Endothelial cell of umbilical vein (primary cell): ENCODE results near the gene BZW2.

Source experiments
- JUN ChIP-seq: IDR thresholded peaks from 2 replicates; pipeline ENCODE4 v1.6.1; 2011; ENCODE audit warnings: borderline replicate concordance, low read depth; ENCODE audit not compliant: insufficient read length, insufficient read depth
- POLR2A ChIP-seq: IDR thresholded peaks from 2 replicates; pipeline ENCODE4 v1.6.1; 2012; ENCODE audit warnings: low read depth, mild to moderate bottlenecking, control low read depth, low read length
- POLR2AphosphoS5 ChIP-seq: IDR thresholded peaks from 2 replicates; pipeline ENCODE4 v1.6.1; 2012; ENCODE audit warnings: low read depth, mild to moderate bottlenecking, control low read depth, low read length, moderate library complexity; ENCODE audit not compliant: insufficient read depth
- TF ChIP-seq, protein P1 (sequence below), 2 donors: IDR thresholded peaks; 1 replicate in 1 of 2; 2 replicates in 1 of 2; pipeline ENCODE4 v1.5.1; 2011; ENCODE audit warnings: low read length in 2 of 2, mild to moderate bottlenecking in 2 of 2, moderate library complexity in 2 of 2, control low read depth in 1 of 2, inconsistent platforms in 1 of 2, low read depth in 1 of 2; ENCODE audit not compliant: insufficient read depth in 1 of 2; ENCODE audit errors: extremely low read depth in 1 of 2
- TF ChIP-seq, protein P2 (sequence below): IDR thresholded peaks from 2 replicates; pipeline ENCODE4 v1.6.1; 2011; ENCODE audit not compliant: insufficient read depth, insufficient read length

DNA sequence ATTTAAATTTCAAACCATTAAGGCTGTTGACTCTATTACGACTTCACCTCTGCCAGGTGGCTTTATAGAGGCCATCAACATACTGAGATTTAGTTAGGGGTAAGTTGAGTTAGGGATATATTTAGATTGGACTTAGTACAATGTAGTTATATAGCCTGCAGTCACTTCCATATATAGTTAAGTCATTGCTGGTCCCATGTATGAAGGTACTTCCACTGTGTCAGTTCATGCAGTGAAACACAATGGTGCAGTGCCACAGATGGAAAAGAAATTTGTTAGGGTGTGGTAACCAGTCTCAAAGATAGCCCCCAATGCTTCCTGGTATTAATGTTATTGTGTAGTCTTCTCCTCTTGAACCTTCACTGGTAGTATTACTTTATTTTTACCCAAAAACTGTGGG lies 95.0 kb downstream of the BZW2 start:
- TF ChIP-seq, protein P1, sequence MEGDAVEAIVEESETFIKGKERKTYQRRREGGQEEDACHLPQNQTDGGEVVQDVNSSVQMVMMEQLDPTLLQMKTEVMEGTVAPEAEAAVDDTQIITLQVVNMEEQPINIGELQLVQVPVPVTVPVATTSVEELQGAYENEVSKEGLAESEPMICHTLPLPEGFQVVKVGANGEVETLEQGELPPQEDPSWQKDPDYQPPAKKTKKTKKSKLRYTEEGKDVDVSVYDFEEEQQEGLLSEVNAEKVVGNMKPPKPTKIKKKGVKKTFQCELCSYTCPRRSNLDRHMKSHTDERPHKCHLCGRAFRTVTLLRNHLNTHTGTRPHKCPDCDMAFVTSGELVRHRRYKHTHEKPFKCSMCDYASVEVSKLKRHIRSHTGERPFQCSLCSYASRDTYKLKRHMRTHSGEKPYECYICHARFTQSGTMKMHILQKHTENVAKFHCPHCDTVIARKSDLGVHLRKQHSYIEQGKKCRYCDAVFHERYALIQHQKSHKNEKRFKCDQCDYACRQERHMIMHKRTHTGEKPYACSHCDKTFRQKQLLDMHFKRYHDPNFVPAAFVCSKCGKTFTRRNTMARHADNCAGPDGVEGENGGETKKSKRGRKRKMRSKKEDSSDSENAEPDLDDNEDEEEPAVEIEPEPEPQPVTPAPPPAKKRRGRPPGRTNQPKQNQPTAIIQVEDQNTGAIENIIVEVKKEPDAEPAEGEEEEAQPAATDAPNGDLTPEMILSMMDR (IDR thresholded peaks at IDR 0.05; ENCODE audit: extremely low read depth in 1 of 2, insufficient read depth in 1 of 2, low read depth in 1 of 2, low read length in 2 of 2): no peak
- no peak for TF ChIP-seq POLR2AphosphoS5
- no peak for TF ChIP-seq POLR2A
- TF ChIP-seq, protein P2, sequence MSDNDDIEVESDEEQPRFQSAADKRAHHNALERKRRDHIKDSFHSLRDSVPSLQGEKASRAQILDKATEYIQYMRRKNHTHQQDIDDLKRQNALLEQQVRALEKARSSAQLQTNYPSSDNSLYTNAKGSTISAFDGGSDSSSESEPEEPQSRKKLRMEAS: no peak
- TF ChIP-seq JUN: no peak
